HUES48 (cell line): ENCODE results near the gene RBM20.

Experiments
- H3K27ac ChIP-seq: one replicate; pipeline ENCODE4 v1.7.0; 2013; ENCODE audit warnings: low read depth, low read length, inconsistent platforms
- H3K27me3 ChIP-seq: 2 replicates; pipeline ENCODE4 v1.6.1; 2013; ENCODE audit warnings: mild to moderate bottlenecking, low read length; ENCODE audit not compliant: control insufficient read depth, insufficient read depth
- H3K36me3 ChIP-seq: 2 replicates; pipeline ENCODE4 v1.6.1; 2013; ENCODE audit warnings: low read length; ENCODE audit not compliant: control insufficient read depth, insufficient read depth
- H3K4me1 ChIP-seq: 2 replicates; pipeline ENCODE4 v1.6.1; 2013; ENCODE audit warnings: mild to moderate bottlenecking, low read length; ENCODE audit not compliant: control insufficient read depth, insufficient read depth
- H3K4me3 ChIP-seq: 2 replicates; pipeline ENCODE4 v1.5.1; 2013; ENCODE audit warnings: mild to moderate bottlenecking, low read depth, low read length
- H3K9ac ChIP-seq: 2 replicates; pipeline ENCODE4 v1.6.1; 2013; ENCODE audit warnings: mild to moderate bottlenecking, low read depth, low read length, moderate library complexity
- H3K9me3 ChIP-seq: 2 replicates; pipeline ENCODE4 v1.6.1; 2013; ENCODE audit warnings: low read length; ENCODE audit not compliant: control insufficient read depth, insufficient read depth

Gene RBM20

DNA sequence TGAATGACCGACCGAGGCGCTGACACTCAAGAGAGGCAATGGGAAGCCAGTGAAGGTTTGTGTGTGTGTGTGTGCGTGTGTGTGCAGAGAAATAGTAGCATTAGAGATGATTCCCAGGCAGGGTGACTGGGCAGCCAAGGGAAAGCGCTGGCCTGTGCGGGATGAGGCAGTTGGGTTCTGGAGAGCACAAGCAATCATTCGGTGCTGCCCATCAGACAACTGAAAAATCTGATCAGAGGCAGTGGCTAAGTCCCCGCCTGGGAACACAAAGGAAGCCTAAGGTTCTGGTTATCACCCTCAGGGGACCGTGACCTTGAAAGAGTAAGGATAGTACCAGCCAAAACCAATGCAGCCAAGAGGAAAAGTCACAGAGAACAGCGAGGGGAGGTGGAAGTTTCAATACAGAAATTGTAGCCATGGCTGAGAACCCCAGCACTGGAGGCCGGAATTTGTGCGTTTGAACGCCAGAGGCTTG, 226.7 kb downstream of the RBM20 start:
- Histone ChIP-seq H3K4me3 (peak overlapping the region; percentile 52), H3K9ac (peak overlapping the region; percentile 56; the same call in 1 of the 2 replicates), H3K4me1 (peaks cover 16% of the 10 kb centered on the region)

DNA sequence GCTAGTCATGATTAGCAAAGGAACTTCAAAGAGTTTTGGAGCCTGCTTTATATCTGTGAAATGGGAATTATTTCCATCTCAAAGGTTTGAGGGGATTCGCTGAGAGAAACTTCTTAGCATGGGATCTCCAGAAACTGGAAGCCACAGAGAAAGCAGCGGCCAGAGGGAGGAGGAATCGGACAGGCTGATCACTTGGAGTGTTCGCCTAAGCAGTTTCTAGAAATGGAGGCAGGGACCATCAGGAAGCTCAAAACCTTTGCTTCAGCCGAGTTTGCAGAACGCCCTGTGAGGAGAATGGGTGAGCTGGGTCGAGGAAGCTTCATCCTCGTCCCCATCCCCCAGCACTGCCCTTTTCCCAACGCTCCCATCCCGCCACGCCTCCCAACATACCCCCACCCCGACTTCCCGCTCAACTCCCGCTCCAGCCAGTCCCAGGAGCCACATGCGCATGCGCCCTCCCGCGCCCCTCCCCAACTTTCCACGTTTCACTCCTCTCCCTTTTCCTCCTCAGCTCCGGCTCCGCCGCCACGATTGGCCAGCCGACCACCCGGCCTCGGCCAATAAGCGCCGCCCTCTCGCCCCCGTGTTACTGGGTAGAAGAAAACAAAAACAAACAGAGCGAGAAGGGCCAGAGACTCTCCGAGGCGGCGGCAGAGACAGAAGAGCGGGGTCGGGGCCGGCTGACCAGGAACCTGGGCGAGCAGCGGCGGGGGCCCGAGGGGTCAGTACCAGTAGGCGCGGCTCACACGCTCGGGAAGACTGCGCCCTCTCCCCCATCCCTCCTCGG, 227.4 kb downstream of the RBM20 start, which contains the start of gene PDCD4:
Gene PDCD4, plus strand, starts transcription at position 631 of the 787 bp plus-strand sequence. CDS start 4,100 bp downstream, outside the sequence.
- peak within 1 kb of the TSS; percentile 64 for H3K4me3 ChIP-seq
- H3K9me3 ChIP-seq, result no peaks in the 10 kb centered on the region
- no peaks in the 10 kb centered on the region for H3K27me3 ChIP-seq
- peak within 1 kb of the TSS; percentile 66 for H3K9ac ChIP-seq
- no peaks in the 10 kb centered on the region for H3K36me3 ChIP-seq
- H3K27ac ChIP-seq, result peak within 1 kb of the TSS; percentile 97
- peaks cover 16% of the 10 kb centered on the region for H3K4me1 ChIP-seq

More for the DNA sequence above, 226.7 kb downstream of the RBM20 start:
- Histone ChIP-seq H3K27me3 (no peaks in the 10 kb centered on the region), H3K9me3 (no peaks in the 10 kb centered on the region), H3K36me3 (no peaks in the 10 kb centered on the region), H3K27ac (peak overlapping the region; percentile 85)

DNA sequence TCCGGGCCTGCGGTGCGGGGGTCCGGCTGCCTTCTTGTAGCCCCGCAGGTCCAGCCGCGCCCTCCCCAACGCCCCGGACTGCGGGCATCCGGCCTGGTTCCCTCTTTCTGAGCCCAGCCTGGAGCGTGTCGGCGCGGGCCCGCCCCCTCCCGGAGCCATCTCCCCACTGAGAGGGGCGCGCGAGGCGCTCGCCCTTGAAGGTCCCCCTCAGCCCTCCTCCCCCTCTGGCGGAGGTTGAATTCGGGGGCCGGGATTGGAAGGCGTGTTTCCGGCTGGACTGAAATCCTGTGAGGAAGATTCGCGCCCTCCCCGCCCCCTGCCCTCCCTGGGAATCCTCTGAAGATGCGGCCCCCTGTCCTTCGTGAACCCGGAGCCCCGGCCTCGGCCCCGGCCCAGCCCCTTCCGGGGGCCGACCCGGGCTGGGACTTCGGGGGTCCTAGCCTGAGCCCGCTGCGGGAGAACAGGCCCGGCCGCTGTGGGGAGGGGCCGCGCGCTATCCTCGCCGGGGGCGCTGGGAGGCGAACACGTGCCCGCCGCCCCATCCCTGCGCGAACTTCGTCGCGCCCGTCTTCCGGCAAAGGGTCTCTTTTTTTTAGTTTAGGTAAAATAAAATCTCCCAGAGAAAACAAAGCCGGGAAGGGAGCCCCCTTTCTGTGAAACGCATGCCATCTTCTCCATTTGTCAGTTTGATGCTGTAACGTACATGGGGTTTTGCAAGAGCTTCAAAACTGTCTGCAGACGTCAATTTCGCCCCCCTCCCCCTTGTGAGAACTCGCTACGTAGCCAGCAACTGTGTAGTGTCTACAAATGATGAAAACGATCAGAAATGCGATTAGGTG, 228.2 kb downstream of the RBM20 start:
- peak overlapping the region; percentile 97 for H3K27ac ChIP-seq
- H3K27me3 ChIP-seq, result no peaks in the 10 kb centered on the region
- peak overlapping the region; percentile 64 for H3K4me3 ChIP-seq
- peak overlapping the region; percentile 66 for H3K9ac ChIP-seq
- no peaks in the 10 kb centered on the region for H3K36me3 ChIP-seq
- no peaks in the 10 kb centered on the region for H3K9me3 ChIP-seq
- peaks cover 16% of the 10 kb centered on the region for H3K4me1 ChIP-seq

DNA sequence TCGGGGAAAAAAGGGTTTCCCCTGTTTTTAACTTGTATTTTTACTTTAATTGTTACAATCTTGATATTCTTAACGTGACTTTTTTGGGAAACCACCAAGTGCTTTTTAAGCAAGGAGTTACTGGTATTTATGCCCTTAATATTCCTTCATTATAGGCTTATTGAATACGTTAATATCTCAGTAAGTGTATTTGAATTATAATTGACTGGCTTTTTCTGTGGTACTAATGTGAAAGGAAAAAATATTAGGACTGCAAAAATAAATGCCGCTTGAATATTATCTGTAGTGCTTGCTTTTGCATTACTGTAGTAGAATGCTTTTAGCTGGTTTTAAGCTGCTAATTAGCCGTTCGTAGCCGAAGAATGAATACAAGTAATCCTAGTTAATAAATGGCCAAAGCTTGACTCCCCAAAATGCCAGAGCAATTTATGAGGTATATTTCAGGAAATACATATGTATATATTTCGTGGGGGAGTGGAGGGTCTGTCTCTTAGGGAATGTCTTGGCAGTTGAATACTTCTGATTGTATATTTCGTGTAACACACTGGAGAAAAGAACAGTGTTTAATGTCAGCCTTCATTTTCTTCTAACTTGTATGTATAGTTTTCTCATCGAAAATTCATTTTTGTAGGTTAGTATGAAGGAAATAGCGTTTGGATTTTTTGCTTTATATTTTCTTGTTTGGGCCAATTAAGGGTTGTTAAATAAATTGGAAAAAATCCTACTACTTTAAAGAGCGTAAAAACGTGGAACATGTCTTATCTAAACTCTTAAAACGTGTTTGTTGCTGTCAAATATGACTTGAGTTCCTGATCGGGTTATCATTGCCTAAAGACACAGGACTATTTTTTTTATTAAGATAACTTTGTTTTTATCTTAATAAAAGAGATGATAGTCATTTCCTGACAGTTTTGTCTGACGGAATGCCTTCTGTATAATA, 229.1 kb downstream of the RBM20 start:
- Histone ChIP-seq H3K9ac (peak overlapping the region; percentile 66), H3K36me3 (no peaks in the 10 kb centered on the region), H3K27ac (peak overlapping the region; percentile 97), H3K9me3 (no peaks in the 10 kb centered on the region), H3K4me1 (peaks cover 16% of the 10 kb centered on the region), H3K27me3 (no peaks in the 10 kb centered on the region), H3K4me3 (peak overlapping the region; percentile 64)

DNA sequence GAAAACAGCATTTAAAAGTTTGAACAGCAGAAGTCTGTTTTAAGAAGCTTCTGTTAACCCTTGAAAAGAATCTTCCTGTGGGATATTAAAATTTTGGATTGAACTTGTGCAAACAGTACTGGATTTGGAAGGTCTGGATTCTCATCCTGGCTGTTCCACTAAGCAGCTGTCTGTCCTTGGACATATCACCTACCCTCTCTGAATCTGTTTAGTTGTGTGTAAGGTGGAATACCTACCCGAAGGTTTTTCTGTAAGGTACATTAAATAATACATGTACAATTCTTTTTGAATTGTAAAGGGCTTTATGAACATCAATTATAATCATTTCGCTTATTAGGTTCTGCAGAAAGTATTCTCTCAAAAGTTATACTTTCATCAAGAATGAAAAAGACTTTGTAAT, 229.8 kb downstream of the RBM20 start:
- H3K9ac ChIP-seq, result no peak overlapping the region
- no peak overlapping the region for H3K4me3 ChIP-seq
- H3K9me3 ChIP-seq, result no peaks in the 10 kb centered on the region
- H3K36me3 ChIP-seq, result no peaks in the 10 kb centered on the region
- H3K27ac ChIP-seq, result no peak overlapping the region
- H3K4me1 ChIP-seq, result peaks cover 16% of the 10 kb centered on the region
- H3K27me3 ChIP-seq, result no peaks in the 10 kb centered on the region

DNA sequence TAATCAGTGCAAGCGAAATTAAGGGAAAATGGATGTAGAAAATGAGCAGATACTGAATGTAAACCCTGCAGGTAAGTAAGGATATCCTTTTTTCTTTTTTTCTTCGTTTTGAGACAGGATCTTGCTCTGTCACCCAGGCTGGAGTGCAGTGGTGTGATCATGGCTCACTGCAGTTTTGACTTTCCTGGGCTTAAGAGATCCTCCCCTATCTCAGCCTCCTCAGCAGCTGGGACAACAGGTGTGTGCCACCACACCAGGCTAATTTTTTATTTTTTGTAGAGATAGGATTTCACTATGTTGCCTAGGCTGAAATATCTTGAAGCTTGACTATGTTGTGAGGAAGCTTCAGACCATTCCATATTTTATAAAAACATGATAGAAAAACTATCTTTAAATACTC, 231.9 kb downstream of the RBM20 start:
- no peaks in the 10 kb centered on the region for H3K9me3 ChIP-seq

DNA sequence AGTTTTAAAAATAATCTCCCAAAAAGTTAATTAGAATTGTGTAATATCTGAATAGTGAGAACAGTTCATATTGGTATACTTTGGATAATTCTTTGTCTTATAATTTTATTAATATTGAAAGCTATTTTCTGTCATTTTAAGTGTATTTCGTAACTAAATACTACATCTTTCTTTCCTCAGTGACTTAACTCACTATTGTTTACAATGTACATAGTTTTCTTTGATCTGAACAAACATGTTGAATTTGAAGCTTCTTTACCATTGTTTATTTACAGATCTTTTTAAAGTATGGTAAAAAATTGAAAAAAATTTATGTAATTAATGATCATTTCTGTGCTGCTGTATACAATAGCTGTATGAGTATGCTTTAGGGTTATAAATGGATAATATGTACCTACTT, 232.7 kb downstream of the RBM20 start:
- Histone ChIP-seq H3K27ac (no peak overlapping the region), H3K9me3 (no peaks in the 10 kb centered on the region), H3K4me1 (peaks cover 7% of the 10 kb centered on the region; the same call in 1 of the 2 replicates), H3K9ac (no peak overlapping the region), H3K4me3 (no peak overlapping the region), H3K27me3 (no peaks in the 10 kb centered on the region), H3K36me3 (peaks cover 8% of the 10 kb centered on the region)

More for the DNA sequence above, 231.9 kb downstream of the RBM20 start:
- Histone ChIP-seq H3K36me3 (peaks cover under 1% of the 10 kb centered on the region), H3K9ac (no peak overlapping the region), H3K4me3 (no peak overlapping the region), H3K27me3 (no peaks in the 10 kb centered on the region), H3K27ac (no peak overlapping the region), H3K4me1 (peaks cover 12% of the 10 kb centered on the region)

DNA sequence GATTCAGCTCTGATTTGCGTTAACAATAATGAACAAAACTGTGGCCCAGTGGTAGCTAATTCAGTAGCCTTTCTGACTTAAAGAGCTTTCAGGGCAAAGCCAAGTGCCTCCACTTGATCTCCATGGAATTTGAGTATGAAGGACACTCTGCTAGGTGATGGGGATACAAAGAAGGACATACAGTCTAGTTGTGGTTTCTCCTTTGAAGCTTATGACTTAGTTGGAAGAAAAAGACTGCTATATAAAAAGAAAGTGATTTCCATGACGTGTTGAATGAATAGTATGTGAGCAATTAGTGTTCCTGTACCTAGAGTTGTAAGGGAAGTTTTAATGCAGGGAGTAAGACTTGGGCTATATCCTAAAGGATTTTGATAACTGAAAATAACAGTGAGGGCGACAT, 235.9 kb downstream of the RBM20 start:
- no peaks in the 10 kb centered on the region for H3K9me3 ChIP-seq
- H3K27me3 ChIP-seq, result no peaks in the 10 kb centered on the region
- no peak overlapping the region for H3K4me3 ChIP-seq
- H3K9ac ChIP-seq, result no peak overlapping the region
- no peak overlapping the region for H3K27ac ChIP-seq
- H3K4me1 ChIP-seq, result no peaks in the 10 kb centered on the region
- peaks cover 25% of the 10 kb centered on the region for H3K36me3 ChIP-seq

DNA sequence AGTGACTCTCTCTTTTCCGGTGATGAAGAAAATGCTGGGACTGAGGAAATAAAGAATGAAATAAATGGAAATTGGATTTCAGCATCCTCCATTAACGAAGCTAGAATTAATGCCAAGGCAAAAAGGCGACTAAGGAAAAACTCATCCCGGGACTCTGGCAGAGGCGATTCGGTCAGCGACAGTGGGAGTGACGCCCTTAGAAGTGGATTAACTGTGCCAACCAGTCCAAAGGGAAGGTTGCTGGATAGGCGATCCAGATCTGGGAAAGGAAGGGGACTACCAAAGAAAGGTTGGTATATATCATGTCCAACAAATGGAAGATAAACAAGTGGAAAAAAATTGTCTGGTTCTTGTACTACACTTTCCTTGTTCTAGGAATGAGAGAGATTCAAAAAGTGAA, 237.1 kb downstream of the RBM20 start:
- Histone ChIP-seq H3K27me3 (no peaks in the 10 kb centered on the region), H3K36me3 (peaks cover 28% of the 10 kb centered on the region), H3K4me1 (no peaks in the 10 kb centered on the region), H3K4me3 (no peak overlapping the region), H3K9me3 (no peaks in the 10 kb centered on the region), H3K9ac (no peak overlapping the region), H3K27ac (no peak overlapping the region)

DNA sequence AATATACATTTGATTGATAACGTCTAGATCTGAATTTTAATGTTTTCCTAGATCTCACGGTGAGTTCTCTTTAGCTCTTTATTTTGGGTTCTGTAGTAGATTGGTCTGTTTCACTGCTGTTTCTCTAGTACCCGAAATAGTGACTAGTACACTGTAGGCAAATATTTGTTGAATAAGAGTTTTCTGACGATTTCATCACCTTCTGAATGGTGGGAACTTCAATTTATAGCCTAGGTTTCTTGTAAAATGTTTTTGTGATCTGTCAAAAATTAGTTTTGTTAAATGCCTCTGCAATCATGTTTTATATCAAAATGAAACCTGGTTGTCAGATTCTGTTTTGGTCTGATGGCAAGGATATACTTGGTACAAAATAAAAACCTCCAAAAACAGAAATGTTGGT, 237.8 kb downstream of the RBM20 start:
- Histone ChIP-seq H3K27me3 (no peaks in the 10 kb centered on the region), H3K36me3 (peaks cover 28% of the 10 kb centered on the region), H3K9me3 (no peaks in the 10 kb centered on the region), H3K4me3 (no peak overlapping the region), H3K9ac (no peak overlapping the region), H3K27ac (no peak overlapping the region), H3K4me1 (no peaks in the 10 kb centered on the region)
